Measurements from ENCODE around the gene TMEM117.

- TF ChIP-seq CTCF (optimal IDR thresholded peaks at IDR 0.05 in 1 of 3, IDR thresholded peaks at IDR 0.05 in 1 of 3, conservative IDR thresholded peaks at IDR 0.05 in 1 of 3; ENCODE audit: extremely low read depth in 1 of 3, insufficient read depth in 2 of 3, low read length in 3 of 3) (no peak), EZH2 (IDR thresholded peaks at IDR 0.05; ENCODE audit: low read length) (no peak)
These were observed 95.3 kb downstream of the TMEM117 start for GRCh38 chr12:43931187-43931586.

All from keratinocyte (primary cell).